ENCODE results near the gene CUEDC1.

DNA sequence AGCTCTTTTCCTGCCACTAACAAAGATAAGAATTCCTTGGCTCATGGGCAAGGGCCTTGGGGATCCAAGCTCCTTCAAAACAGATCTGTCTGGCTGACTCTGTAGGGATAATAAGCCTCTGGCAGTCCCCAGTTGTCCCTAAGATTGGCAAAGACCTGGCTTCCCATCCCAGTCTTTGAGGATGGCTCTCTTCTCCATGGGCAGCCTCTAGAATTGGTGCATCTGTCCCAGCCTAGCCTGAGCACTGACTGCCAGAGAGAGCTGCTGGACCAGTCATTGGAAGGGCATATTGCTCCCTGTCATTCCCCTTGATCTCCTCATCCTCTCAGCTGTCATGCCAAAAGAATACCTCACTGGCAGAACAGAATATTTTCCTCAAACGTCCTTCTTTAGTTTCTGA, 13.2 kb upstream of the CUEDC1 start:
- TF ChIP-seq, protein P1, sequence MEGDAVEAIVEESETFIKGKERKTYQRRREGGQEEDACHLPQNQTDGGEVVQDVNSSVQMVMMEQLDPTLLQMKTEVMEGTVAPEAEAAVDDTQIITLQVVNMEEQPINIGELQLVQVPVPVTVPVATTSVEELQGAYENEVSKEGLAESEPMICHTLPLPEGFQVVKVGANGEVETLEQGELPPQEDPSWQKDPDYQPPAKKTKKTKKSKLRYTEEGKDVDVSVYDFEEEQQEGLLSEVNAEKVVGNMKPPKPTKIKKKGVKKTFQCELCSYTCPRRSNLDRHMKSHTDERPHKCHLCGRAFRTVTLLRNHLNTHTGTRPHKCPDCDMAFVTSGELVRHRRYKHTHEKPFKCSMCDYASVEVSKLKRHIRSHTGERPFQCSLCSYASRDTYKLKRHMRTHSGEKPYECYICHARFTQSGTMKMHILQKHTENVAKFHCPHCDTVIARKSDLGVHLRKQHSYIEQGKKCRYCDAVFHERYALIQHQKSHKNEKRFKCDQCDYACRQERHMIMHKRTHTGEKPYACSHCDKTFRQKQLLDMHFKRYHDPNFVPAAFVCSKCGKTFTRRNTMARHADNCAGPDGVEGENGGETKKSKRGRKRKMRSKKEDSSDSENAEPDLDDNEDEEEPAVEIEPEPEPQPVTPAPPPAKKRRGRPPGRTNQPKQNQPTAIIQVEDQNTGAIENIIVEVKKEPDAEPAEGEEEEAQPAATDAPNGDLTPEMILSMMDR (IDR thresholded peaks at IDR 0.05), result no peak
- TF ChIP-seq EP300 (IDR thresholded peaks at IDR 0.05), result no peak
- no peak for TF ChIP-seq POLR2A (IDR thresholded peaks at IDR 0.05)
- TF ChIP-seq POLR2AphosphoS5 (IDR thresholded peaks at IDR 0.05), result no peak
